IPS-18a (cell line): ENCODE data around the gene CFAP45.

Experiments
- H3K27ac ChIP-seq: one replicate; pipeline ENCODE4 v1.5.1; 2013; ENCODE audit warnings: low read length
- H3K27me3 ChIP-seq: one replicate; pipeline ENCODE4 v1.6.1; 2013; ENCODE audit warnings: mild to moderate bottlenecking, low read length; ENCODE audit not compliant: control insufficient read depth, insufficient read depth
- H3K36me3 ChIP-seq: one replicate; pipeline ENCODE4 v1.6.1; 2013; ENCODE audit warnings: low read depth, low read length; ENCODE audit not compliant: control insufficient read depth
- H3K4me1 ChIP-seq: one replicate; pipeline ENCODE4 v1.6.1; 2013; ENCODE audit warnings: low read depth, low read length; ENCODE audit not compliant: control insufficient read depth
- H3K4me3 ChIP-seq: one replicate; pipeline ENCODE4 v1.5.1; 2013; ENCODE audit warnings: low read length
- H3K9ac ChIP-seq: one replicate; pipeline ENCODE4 v1.6.1; 2013; ENCODE audit warnings: mild to moderate bottlenecking, low read length, moderate library complexity
- H3K9me3 ChIP-seq: one replicate; pipeline ENCODE4 v1.6.1; 2013; ENCODE audit warnings: low read depth, low read length; ENCODE audit not compliant: control insufficient read depth

CFAP45 gene

GRCh38 chr1:159862557-159862956, 37.4 kb downstream of the CFAP45 start, which contains the start of gene VSIG8:
TSS of gene VSIG8 (minus strand) at chr1:159862657. CDS start at chr1:159862521, 136 bp downstream.
- H3K27me3 ChIP-seq, result no peaks in the 10 kb centered on the region
- no peak within 1 kb of the TSS for H3K9ac ChIP-seq
- no peaks in the 10 kb centered on the region for H3K4me1 ChIP-seq
- H3K4me3 ChIP-seq, result no peak within 1 kb of the TSS
- H3K9me3 ChIP-seq, result no peaks in the 10 kb centered on the region
- no peaks in the 10 kb centered on the region for H3K36me3 ChIP-seq
- no peak within 1 kb of the TSS for H3K27ac ChIP-seq

- Histone ChIP-seq H3K36me3 (no peaks in the 10 kb centered on the region), H3K27me3 (peaks cover under 1% of the 10 kb centered on the region), H3K27ac (no peak overlapping the region), H3K4me3 (no peak overlapping the region), H3K4me1 (no peaks in the 10 kb centered on the region), H3K9me3 (no peaks in the 10 kb centered on the region), H3K9ac (no peak overlapping the region)
Observed at GRCh38 chr1:159862031-159862430, 37.9 kb downstream of the CFAP45 start.

DNA sequence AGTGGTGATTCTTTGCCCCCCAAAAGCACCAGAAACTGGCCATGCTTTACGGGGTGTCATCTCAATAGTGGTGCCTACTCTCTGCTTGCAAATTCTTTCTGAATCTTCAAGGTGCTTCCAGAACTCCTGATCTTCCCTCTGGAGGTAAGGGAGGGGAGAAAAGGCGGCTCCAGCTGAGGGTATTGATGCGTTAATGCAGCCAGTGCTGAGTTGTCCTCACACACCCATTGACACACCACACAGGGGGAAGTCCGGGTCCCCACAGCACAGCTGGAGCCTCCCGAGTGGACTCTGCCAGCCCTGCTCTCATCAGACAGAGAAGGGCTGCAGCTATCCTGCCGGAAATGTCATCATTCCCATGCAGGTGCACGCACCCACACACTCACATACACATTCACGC, 38.7 kb downstream of the CFAP45 start:
- H3K4me1 ChIP-seq, result no peaks in the 10 kb centered on the region
- H3K4me3 ChIP-seq, result no peak overlapping the region
- no peaks in the 10 kb centered on the region for H3K36me3 ChIP-seq
- H3K27me3 ChIP-seq, result peaks cover 8% of the 10 kb centered on the region
- H3K9ac ChIP-seq, result no peak overlapping the region
- H3K27ac ChIP-seq, result no peak overlapping the region
- no peaks in the 10 kb centered on the region for H3K9me3 ChIP-seq

GRCh38 chr1:159860456-159860855, 39.5 kb downstream of the CFAP45 start:
- no peaks in the 10 kb centered on the region for H3K36me3 ChIP-seq
- H3K4me3 ChIP-seq, result no peak overlapping the region
- peaks cover 16% of the 10 kb centered on the region for H3K27me3 ChIP-seq
- no peak overlapping the region for H3K9ac ChIP-seq
- no peaks in the 10 kb centered on the region for H3K4me1 ChIP-seq
- no peaks in the 10 kb centered on the region for H3K9me3 ChIP-seq
- H3K27ac ChIP-seq, result no peak overlapping the region

- Histone ChIP-seq H3K27ac (no peak overlapping the region), H3K9me3 (no peaks in the 10 kb centered on the region), H3K36me3 (no peaks in the 10 kb centered on the region), H3K9ac (no peak overlapping the region), H3K27me3 (peaks cover 22% of the 10 kb centered on the region), H3K4me1 (no peaks in the 10 kb centered on the region), H3K4me3 (no peak overlapping the region)
Observed at GRCh38 chr1:159859767-159860322, 40.1 kb downstream of the CFAP45 start.

DNA sequence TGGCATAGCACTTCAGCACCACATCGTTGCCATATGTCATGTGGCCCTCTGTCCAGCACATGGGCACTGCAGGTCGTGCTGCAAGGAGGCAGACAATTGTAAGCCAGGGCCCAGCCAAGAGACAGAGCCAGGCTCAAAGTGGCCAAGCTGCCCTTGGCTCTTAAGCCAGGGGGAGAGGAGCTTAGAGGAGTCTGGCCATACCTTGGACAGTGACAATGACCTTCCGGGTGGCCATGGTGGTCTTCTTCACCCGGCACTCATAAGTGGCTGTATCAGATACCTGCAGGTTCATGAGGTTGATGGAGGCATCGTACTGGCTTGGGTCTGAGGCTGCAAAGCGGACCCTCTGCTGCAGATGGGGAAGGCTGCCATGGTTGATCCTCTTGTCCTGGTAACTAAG, 42.1 kb downstream of the CFAP45 start:
- Histone ChIP-seq H3K9ac (no peak overlapping the region), H3K36me3 (no peaks in the 10 kb centered on the region), H3K27me3 (peaks cover 42% of the 10 kb centered on the region), H3K27ac (no peak overlapping the region), H3K4me3 (no peak overlapping the region), H3K4me1 (no peaks in the 10 kb centered on the region), H3K9me3 (no peaks in the 10 kb centered on the region)

- H3K9me3 ChIP-seq, result no peaks in the 10 kb centered on the region
- H3K27ac ChIP-seq, result no peak overlapping the region
- H3K27me3 ChIP-seq, result peaks cover 45% of the 10 kb centered on the region
- no peaks in the 10 kb centered on the region for H3K4me1 ChIP-seq
- no peaks in the 10 kb centered on the region for H3K36me3 ChIP-seq
- H3K9ac ChIP-seq, result no peak overlapping the region
- no peak overlapping the region for H3K4me3 ChIP-seq
Observed at GRCh38 chr1:159856576-159856975, 43.4 kb downstream of the CFAP45 start.

GRCh38 chr1:159855709-159856108, 44.3 kb downstream of the CFAP45 start:
- no peak overlapping the region for H3K4me3 ChIP-seq
- H3K9me3 ChIP-seq, result no peaks in the 10 kb centered on the region
- peaks cover 45% of the 10 kb centered on the region for H3K27me3 ChIP-seq

DNA sequence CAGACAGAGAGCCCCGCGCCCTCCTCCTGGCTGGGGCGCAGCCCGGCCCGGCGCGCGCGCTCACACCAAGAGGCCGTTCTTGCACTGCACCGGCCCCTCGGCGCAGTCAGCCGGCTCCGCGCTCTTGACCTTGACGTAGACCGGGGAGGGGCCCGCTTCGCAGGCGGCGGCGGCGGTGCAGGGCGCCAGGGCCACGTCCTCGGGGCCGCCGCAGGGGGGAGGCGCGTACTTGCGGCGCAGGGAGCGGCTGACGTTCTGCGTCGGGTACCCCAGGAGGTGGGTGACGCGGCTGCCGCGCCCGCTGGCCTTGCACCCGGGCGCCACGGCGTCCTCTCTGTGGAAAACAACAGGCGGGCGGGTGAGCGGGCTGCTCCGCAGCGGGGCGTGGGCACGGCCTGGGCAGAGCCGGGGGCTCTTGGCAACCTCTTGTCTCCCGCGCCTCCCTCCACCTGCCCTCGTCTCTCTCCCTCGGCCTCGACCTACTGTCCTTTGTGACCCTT, 45.2 kb downstream of the CFAP45 start:
- peak overlapping the region; percentile 59 for H3K4me3 ChIP-seq
- no peak overlapping the region for H3K9ac ChIP-seq
- H3K27ac ChIP-seq, result no peak overlapping the region
- H3K36me3 ChIP-seq, result no peaks in the 10 kb centered on the region
- H3K4me1 ChIP-seq, result no peaks in the 10 kb centered on the region
- peaks cover 45% of the 10 kb centered on the region for H3K27me3 ChIP-seq
- no peaks in the 10 kb centered on the region for H3K9me3 ChIP-seq

More at GRCh38 chr1:159855709-159856108, 44.3 kb downstream of the CFAP45 start:
- Histone ChIP-seq H3K9ac (no peak overlapping the region), H3K27ac (no peak overlapping the region), H3K36me3 (no peaks in the 10 kb centered on the region), H3K4me1 (no peaks in the 10 kb centered on the region)

DNA sequence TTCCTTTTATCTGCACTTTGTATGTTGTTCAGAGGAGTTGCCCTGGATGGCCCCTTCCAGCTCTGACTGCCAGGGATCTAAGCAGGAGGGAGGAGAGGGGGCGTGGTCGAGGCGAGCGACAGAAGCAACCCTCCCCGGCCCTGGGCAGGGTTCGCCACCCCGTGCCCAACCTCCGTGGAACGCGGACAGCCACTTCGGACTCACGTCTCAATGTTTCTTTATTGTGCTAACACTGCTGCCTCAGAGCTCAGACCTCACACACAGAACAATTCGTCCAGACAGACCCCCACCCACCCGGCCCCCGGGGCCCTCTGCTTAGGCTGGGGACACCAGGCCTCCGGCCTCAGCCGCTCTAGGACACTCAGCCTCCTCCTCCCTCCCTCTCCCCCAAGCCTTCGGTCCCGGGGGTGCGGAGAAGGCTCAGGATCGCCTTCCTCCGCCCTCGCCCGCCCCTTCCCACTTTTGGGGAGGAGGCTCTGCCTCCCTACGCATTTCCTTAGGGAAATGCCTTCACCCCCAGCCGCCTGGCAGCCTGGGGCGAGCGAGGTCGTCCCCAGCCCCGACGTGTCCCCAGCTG, 45.8 kb downstream of the CFAP45 start:
- Histone ChIP-seq H3K27ac (no peak overlapping the region), H3K9me3 (no peaks in the 10 kb centered on the region), H3K27me3 (peaks cover 45% of the 10 kb centered on the region), H3K36me3 (no peaks in the 10 kb centered on the region), H3K9ac (no peak overlapping the region), H3K4me3 (peak overlapping the region; percentile 59), H3K4me1 (no peaks in the 10 kb centered on the region)

GRCh38 chr1:159853417-159854115, 46.4 kb downstream of the CFAP45 start:
- Histone ChIP-seq H3K36me3 (no peaks in the 10 kb centered on the region), H3K9me3 (no peaks in the 10 kb centered on the region), H3K4me1 (no peaks in the 10 kb centered on the region), H3K4me3 (peak overlapping the region; percentile 59), H3K27me3 (peaks cover 45% of the 10 kb centered on the region), H3K9ac (no peak overlapping the region), H3K27ac (no peak overlapping the region)
